SK-N-MC (cell line): ENCODE results near the gene MYH14.

ENCODE experiments used
- EZH2 ChIP-seq: fragments of 200-600 bp; sonication (generic); IDR thresholded peaks from one replicate; pipeline ENCODE4 v1.6.1; 2017; ENCODE audit warnings: antibody characterized with exemption
- POLR2AphosphoS5 ChIP-seq: IDR thresholded peaks from 2 replicates; pipeline ENCODE4 v1.6.1; 2012; ENCODE audit warnings: mild to moderate bottlenecking, low read depth, low read length, borderline replicate concordance

DNA sequence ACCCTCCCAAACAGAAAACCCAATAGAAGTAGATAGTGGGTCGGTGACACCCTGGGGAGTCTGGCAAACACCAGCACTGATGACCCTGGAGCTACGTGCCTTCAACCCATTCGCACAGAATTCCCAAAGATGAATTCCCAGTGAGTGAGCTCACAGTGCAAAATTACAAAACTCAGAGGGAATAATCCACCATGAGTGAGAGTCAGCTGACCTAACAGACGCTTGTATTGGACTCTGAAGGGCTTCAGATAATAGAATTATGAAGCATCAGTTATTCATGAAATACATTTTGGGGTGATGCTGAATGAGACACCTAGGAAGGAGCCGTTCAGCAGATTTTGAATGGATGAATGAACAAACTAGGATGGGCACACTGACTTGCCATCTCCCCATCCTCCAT, 85.5 kb downstream of the MYH14 start:
- no peak for TF ChIP-seq POLR2AphosphoS5
- TF ChIP-seq EZH2, result no peak
